Choroid plexus epithelial cell (primary cell): Measurements from ENCODE around the gene SPIRE2.
"Not testable (repeated sequence)": the region's sequence is repeated elsewhere in the genome, so short reads cannot be mapped to it uniquely, and the experiment has no call there.

ENCODE experiments used
- DNase-seq: peaks from one replicate; pipeline ENCODE4 v3.0.0-alpha.2; 2010; ENCODE audit warnings: low read depth
- H3K4me3 ChIP-seq: 2 replicates; pipeline ENCODE4 v1.5.1; 2011; ENCODE audit warnings: low read depth, mild to moderate bottlenecking, control low read depth, low read length, moderate library complexity
- TF ChIP-seq, protein P1 (sequence below): conservative IDR thresholded peaks from 2 replicates; pipeline ENCODE4 v1.5.1; 2011; ENCODE audit warnings: low read depth, mild to moderate bottlenecking, control low read depth, inconsistent platforms, low read length, moderate library complexity

The SPIRE2 gene

DNA sequence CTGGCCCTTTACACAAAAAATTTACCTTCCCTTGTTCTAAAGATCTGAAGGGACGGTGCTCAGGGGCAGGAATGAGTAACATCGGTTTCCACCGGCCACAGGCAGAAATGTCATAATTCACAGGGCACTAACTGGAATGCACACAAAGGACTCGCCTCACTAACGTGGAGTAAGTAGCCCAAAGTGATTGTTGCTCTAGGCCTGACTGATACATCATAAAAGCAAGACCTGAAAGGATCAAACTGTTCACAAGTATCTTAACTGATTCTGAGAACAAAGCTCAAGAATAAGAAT is 36.2 kb downstream of the SPIRE2 start:
- DNase-seq, result peak; percentile 20
- TF ChIP-seq, protein P1, sequence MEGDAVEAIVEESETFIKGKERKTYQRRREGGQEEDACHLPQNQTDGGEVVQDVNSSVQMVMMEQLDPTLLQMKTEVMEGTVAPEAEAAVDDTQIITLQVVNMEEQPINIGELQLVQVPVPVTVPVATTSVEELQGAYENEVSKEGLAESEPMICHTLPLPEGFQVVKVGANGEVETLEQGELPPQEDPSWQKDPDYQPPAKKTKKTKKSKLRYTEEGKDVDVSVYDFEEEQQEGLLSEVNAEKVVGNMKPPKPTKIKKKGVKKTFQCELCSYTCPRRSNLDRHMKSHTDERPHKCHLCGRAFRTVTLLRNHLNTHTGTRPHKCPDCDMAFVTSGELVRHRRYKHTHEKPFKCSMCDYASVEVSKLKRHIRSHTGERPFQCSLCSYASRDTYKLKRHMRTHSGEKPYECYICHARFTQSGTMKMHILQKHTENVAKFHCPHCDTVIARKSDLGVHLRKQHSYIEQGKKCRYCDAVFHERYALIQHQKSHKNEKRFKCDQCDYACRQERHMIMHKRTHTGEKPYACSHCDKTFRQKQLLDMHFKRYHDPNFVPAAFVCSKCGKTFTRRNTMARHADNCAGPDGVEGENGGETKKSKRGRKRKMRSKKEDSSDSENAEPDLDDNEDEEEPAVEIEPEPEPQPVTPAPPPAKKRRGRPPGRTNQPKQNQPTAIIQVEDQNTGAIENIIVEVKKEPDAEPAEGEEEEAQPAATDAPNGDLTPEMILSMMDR, result no peak
- no peak overlapping the region for H3K4me3 ChIP-seq

DNA sequence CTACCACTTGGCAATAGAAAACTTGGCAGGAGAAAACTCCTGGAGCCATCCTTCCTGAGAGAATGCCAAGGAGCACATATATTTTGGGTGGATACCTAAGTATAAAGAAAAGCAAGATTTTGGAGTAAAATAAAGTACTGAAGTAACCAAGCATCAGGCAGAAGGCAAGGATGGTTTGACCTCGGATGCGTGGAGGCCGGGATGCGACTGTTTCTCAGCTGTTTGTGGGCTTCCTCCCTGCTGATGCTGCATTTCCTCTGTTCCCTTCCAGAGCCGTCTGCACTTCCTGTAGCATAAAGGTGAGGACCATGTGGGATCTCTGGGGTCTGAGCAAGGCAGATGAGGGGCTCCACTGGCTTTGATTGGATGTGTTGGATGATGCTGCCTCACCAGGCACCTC is 39.6 kb downstream of the SPIRE2 start:
- no peak overlapping the region for H3K4me3 ChIP-seq
- TF ChIP-seq, protein P1, result no peak

DNA sequence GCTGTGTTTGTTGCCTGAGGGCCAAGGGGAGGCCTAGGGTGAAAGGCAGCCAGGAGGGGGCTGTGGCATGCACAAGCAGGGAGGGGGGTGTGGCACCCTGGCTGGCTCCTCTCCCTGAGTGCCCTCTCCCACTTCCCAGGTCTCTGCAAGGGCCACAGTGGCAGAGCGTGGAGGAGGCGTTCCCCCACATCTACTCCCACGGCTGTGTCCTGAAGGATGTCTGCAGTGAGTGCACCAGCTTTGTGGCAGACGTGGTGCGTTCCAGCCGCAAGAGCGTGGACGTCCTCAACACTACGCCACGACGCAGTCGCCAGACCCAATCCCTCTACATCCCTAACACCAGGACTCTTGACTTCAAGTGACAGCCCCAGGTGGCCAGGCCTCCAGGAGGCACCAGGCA is 41.6 kb downstream of the SPIRE2 start:
- H3K4me3 ChIP-seq, result no peak overlapping the region
- no peak for DNase-seq
- TF ChIP-seq, protein P1, result no peak

More for the DNA sequence above, 39.6 kb downstream of the SPIRE2 start:
- no peak for DNase-seq

DNA sequence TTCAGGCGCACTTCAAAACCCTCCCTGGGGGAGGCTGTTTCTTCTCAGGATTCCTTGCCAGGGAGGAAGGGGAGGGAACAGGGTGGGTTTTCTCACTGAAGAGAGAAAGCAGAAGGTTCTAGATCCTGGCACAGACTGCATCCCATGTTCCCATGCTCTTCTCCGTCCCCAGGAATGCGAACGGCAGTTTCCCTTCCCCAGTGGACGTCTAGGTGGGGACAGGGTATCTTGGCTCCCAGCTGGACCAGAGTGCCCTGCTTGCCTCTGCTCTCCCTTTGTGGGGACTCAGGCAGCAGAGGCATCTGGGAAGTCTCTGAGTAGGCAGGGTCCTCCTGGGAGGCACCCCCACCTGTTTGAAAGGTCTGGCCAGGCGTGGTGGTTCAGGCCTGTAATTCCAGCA is 42.2 kb downstream of the SPIRE2 start:
- H3K4me3 ChIP-seq, result no peak overlapping the region
- no peak for DNase-seq
- TF ChIP-seq, protein P1, result no peak

DNA sequence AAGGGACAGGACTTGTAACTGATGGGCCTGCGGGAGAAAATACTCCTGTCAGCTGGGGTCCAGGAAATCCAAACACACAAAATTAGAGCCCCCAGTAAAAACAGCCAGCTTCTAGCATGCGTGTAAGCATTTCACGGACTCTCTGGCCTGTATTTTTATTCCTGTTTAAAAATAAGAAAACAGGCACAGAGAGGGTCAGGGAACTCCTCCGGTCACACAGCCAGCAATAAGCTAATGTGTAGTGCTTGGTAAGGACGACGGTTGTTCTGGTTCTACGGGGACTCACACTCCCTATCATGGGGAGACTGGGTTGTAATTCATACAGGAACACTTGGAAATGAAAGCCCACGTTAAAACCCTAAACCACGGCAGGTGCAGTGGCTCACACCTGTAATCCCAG is 43.6 kb downstream of the SPIRE2 start:
- TF ChIP-seq, protein P1, result no peak
- no peak overlapping the region for H3K4me3 ChIP-seq
- no peak for DNase-seq

DNA sequence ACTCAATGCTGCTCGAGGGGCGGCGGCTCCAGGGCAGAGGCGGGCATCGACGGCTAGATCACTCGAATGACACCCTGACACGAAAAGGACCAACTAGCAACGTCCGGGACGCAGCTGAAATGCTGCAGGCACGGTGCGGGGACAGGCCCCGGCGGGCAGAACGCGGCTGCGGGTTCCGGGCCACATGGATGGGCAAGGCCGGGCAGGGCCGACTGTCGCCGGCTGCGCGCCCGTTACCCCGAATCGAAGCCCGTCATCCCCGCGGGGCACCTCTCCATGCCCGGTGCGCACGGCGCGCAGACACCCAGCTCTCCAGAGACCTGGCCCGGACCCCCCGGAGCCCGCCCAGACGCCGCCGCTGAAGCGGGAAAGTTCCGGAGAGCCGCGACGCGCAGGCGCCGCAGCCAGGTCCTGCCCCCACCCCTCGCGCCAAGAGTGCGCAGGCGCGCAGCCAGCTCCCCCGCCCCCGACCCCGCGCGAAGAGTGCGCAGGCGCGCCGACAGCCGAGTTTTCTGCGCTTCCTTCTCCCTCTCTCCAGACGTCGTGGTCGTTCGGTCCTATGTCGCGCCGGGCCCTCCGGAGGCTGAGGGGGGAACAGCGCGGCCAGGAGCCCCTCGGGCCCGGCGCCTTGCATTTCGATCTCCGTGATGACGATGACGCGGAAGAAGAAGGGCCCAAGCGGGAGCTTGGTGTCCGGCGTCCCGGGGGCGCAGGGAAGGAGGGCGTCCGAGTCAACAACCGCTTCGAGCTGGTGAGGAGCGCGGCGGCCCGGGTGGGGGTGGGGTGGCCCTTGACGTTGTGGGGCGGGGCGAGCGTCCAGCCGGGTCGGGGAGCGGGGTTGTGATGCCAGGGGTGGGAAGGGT is 45.1 kb downstream of the SPIRE2 start, which contains the start of gene TCF25:
Gene TCF25, plus strand, starts transcription at position 484 of the 863 bp plus-strand sequence. Its CDS starts 76 bp downstream, at position 560.
- peak within 1 kb of the TSS; percentile 92 for H3K4me3 ChIP-seq
- TF ChIP-seq, protein P1, result peak; percentile 8
- peak; percentile 86 for DNase-seq

DNA sequence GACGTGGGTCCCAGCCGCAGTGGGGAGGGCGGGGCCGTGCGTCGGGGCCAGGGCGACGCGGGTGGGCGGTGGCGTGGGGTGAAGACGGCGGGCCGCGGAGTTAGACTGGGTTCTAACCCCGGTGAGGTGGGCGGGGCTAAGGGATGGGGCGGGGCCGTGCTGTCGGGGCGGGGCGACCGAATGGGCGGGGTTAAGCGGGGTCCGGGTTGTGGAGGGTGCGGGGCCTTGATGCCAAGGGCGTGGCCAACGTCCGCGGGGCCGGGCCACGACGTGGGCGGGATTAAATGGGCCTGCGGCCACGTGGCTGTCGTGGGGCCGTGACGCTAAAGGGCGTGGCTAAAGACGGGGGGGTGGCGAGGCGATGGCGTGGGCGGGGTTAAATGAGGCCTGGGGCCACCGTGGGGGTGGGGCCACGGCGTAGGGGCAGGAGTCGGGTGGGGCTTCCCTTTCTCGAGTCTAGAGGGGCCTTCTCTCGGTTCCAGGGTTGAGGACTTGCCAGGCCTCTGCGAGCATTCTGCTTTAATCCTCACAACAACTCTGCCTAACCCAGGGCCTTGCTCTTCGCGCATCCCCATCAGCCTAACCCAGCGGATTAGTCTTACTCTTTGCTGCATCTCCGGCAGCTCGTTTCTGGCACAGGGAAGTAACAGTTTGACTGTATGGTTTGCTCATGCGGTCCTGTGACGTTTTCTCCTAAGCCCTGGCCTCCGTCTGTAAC is 45.9 kb downstream of the SPIRE2 start:
- TF ChIP-seq, protein P1, result no peak
- peak overlapping the region; percentile 92 for H3K4me3 ChIP-seq
- peak; percentile 98 for DNase-seq

DNA sequence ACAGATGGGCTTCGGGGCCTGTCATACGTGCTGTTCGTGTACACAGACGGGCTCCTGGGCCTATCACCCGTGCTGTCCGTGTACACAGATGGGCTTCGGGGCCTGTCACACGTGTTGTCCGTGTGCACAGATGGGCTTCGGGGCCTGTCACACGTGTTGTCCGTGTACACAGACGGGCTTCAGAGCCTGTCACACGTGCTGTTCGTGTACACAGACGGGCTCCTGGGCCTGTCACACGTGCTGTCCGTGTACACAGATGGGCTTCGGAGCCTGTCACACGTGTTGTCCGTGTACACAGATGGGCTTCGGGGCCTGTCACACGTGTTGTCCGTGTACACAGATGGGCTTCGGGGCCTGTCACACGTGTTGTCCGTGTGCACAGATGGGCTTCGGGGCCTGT is 50.8 kb downstream of the SPIRE2 start:
- not testable (repeated sequence) for DNase-seq, H3K4me3 ChIP-seq
